H1 (cell line): ENCODE measurements around the gene DHRS7B. TPM values are rescaled to one million over a fixed set of nuclear protein-coding genes. Genes with fewer than 3 reads are reported as not detected.

Experiments used
- CTCF ChIA-PET: fragments of 300-600 bp; sonication (Branson Sonifier 250); formaldehyde crosslinking; loops from one replicate; lab custom pipeline; 2021; ENCODE audit not compliant: partially characterized antibody; lab: Charles Lee
- POLR2A ChIA-PET: fragments of 300-600 bp; sonication (Branson Sonifier 250); formaldehyde crosslinking; loops from one replicate; lab custom pipeline; 2021; ENCODE audit warnings: inconsistent platforms; ENCODE audit not compliant: partially characterized antibody; lab: Charles Lee
- DNase-seq, 2 experiments: peaks; one replicate each; pipeline versions ENCODE4 v3.0.0 to v3.0.0-alpha.2; 2010 to 2022; ENCODE audit warnings: low spot score in 2 of 2, low read depth in 1 of 2, mixed read lengths in 1 of 2
- FAIRE-seq: peaks from 2 replicates; lab custom pipeline; 2011; peaks lifted over from hg19 to GRCh38; lab: Jason Lieb, UNC
- H2AFZ ChIP-seq: 2 replicates; pipeline ENCODE4 v1.8.1; 2012; ENCODE audit warnings: low read length, inconsistent platforms
- H2AK5ac ChIP-seq: 2 replicates; pipeline ENCODE4 v1.6.1; 2013; ENCODE audit warnings: low read depth, low read length
- H2BK120ac ChIP-seq: replicated peaks from 2 replicates; pipeline ENCODE3; 2013; ENCODE audit warnings: low read depth, low read length, inconsistent platforms
- H2BK12ac ChIP-seq: 2 replicates; pipeline ENCODE4 v1.6.1; 2013; ENCODE audit warnings: low read depth, low read length
- H2BK15ac ChIP-seq: 2 replicates; pipeline ENCODE4 v1.6.1; 2013; ENCODE audit warnings: low read length
- H2BK20ac ChIP-seq: 2 replicates; pipeline ENCODE4 v1.6.1; 2013; ENCODE audit warnings: low read length
- H2BK5ac ChIP-seq: 2 replicates; pipeline ENCODE4 v1.6.1; 2013; ENCODE audit warnings: low read depth, low read length
- H3K14ac ChIP-seq: 2 replicates; pipeline ENCODE4 v1.6.1; 2013; ENCODE audit warnings: inconsistent platforms; ENCODE audit not compliant: insufficient read length
- H3K18ac ChIP-seq: 2 replicates; pipeline ENCODE4 v1.6.1; 2013; ENCODE audit warnings: low read length; ENCODE audit errors: extremely low read depth
- H3K23ac ChIP-seq: 2 replicates; pipeline ENCODE4 v1.6.1; 2013; ENCODE audit warnings: inconsistent platforms; ENCODE audit not compliant: insufficient read length
- H3K23me2 ChIP-seq: 2 replicates; pipeline ENCODE4 v1.6.1; 2013; ENCODE audit warnings: low read depth, low read length
- H3K27ac ChIP-seq: 2 replicates; pipeline ENCODE4 v1.6.1; 2011; ENCODE audit warnings: low read depth, low read length, inconsistent platforms
- H3K27me3 ChIP-seq, 4 experiments: replicated peaks in 1 of 4; 1 replicate in 1 of 4; 2 replicates in 3 of 4; pipeline versions ENCODE4 v1.6.1 to v1.8.1; 2011 to 2013; ENCODE audit warnings: low read length in 3 of 4, mild to moderate bottlenecking in 3 of 4, inconsistent platforms in 2 of 4, mixed read lengths in 2 of 4, moderate library complexity in 1 of 4; ENCODE audit not compliant: control insufficient read depth in 3 of 4, insufficient read depth in 3 of 4; ENCODE audit errors: extremely low read depth in 1 of 4
- H3K36me3 ChIP-seq, 4 experiments: 2 replicates each; pipeline versions ENCODE4 v1.6.1 to v1.8.1; 2011 to 2013; ENCODE audit warnings: mild to moderate bottlenecking in 4 of 4, low read length in 3 of 4, moderate library complexity in 2 of 4, control low read depth in 1 of 4, inconsistent platforms in 1 of 4; ENCODE audit not compliant: insufficient read depth in 4 of 4, control insufficient read depth in 2 of 4
- H3K4ac ChIP-seq: replicated peaks from 2 replicates; pipeline ENCODE3; 2013; ENCODE audit warnings: low read length, low read depth, mixed read lengths, inconsistent platforms; ENCODE audit not compliant: insufficient read length
- H3K4me1 ChIP-seq, 4 experiments: replicated peaks in 1 of 4; 1 replicate in 1 of 4; 2 replicates in 3 of 4; pipeline versions ENCODE4 v1.6.1 to v1.8.1; 2011 to 2013; ENCODE audit warnings: low read length in 3 of 4, inconsistent platforms in 2 of 4, mixed read lengths in 1 of 4; ENCODE audit not compliant: insufficient read depth in 4 of 4, control insufficient read depth in 3 of 4
- H3K4me2 ChIP-seq, 2 experiments: 2 replicates each; pipeline versions ENCODE4 v1.6.1 to v1.8.1; 2011 to 2013; ENCODE audit warnings: low read depth in 2 of 2, low read length in 2 of 2, control low read depth in 1 of 2, inconsistent platforms in 1 of 2, mild to moderate bottlenecking in 1 of 2; ENCODE audit not compliant: insufficient read depth in 1 of 2
- H3K4me3 ChIP-seq, 4 experiments: fragments of 200-600, 300-600 bp in 1 of 4; sonication (generic), shearing (Covaris generic), sonication (Bioruptor Twin) in 1 of 4; 2 replicates each; pipeline versions ENCODE4 v1.5.1 to v1.8.1; 2011 to 2016; ENCODE audit warnings: low read length in 4 of 4, low read depth in 3 of 4, control low read depth in 2 of 4, inconsistent platforms in 2 of 4, mild to moderate bottlenecking in 2 of 4, mixed read lengths in 1 of 4, moderate library complexity in 1 of 4; ENCODE audit not compliant: insufficient read depth in 2 of 4; ENCODE audit errors: extremely low read depth in 1 of 4
- H3K56ac ChIP-seq: replicated peaks from 2 replicates; pipeline ENCODE3; 2013; ENCODE audit warnings: low read depth, mild to moderate bottlenecking, mixed read lengths, low read length, inconsistent platforms; ENCODE audit not compliant: insufficient read length
- H3K79me1 ChIP-seq: 2 replicates; pipeline ENCODE4 v1.6.1; 2013; ENCODE audit warnings: low read depth, low read length, control low read depth
- H3K79me2 ChIP-seq, 2 experiments: 2 replicates each; pipeline versions ENCODE4 v1.6.1 to v1.8.1; 2012 to 2013; ENCODE audit warnings: low read length in 2 of 2, mild to moderate bottlenecking in 2 of 2, inconsistent platforms in 1 of 2; ENCODE audit not compliant: insufficient read depth in 2 of 2, control insufficient read depth in 1 of 2
- H3K9ac ChIP-seq, 4 experiments: replicated peaks in 1 of 4; 1 replicate in 1 of 4; 2 replicates in 3 of 4; pipeline versions ENCODE4 v1.6.1 to v1.8.1; 2011 to 2013; ENCODE audit warnings: low read depth in 3 of 4, low read length in 3 of 4, control low read depth in 2 of 4, mild to moderate bottlenecking in 2 of 4, moderate library complexity in 2 of 4, inconsistent platforms in 1 of 4; ENCODE audit errors: extremely low read depth in 1 of 4
- H3K9me3 ChIP-seq, 2 experiments: 2 replicates each; pipeline versions ENCODE4 v1.6.1 to v1.8.1; 2012 to 2013; ENCODE audit warnings: mild to moderate bottlenecking in 2 of 2, moderate library complexity in 2 of 2, control low read depth in 1 of 2, inconsistent platforms in 1 of 2, low read depth in 1 of 2, low read length in 1 of 2, mixed read lengths in 1 of 2; ENCODE audit not compliant: insufficient read depth in 2 of 2
- H4K20me1 ChIP-seq, 2 experiments: replicated peaks in 1 of 2; 2 replicates each; pipeline versions ENCODE3 to v1.8.1; 2011 to 2013; ENCODE audit warnings: inconsistent platforms in 2 of 2, low read length in 2 of 2, mild to moderate bottlenecking in 1 of 2; ENCODE audit not compliant: insufficient read depth in 2 of 2, control insufficient read depth in 1 of 2
- H4K5ac ChIP-seq: 2 replicates; pipeline ENCODE4 v1.6.1; 2013; ENCODE audit warnings: low read length, low read depth, mixed read lengths, inconsistent platforms; ENCODE audit not compliant: insufficient read length
- H4K8ac ChIP-seq: 2 replicates; pipeline ENCODE4 v1.8.0; 2013; ENCODE audit warnings: mild to moderate bottlenecking, moderate library complexity, low read length, inconsistent platforms; ENCODE audit not compliant: insufficient read depth; ENCODE audit errors: extremely low read depth
- H4K91ac ChIP-seq: replicated peaks from 2 replicates; pipeline ENCODE3; 2013; ENCODE audit warnings: low read length, mixed read lengths, inconsistent platforms; ENCODE audit not compliant: insufficient read length
- CBX8 ChIP-seq: fragments of 300-800, 300-1000 bp; sonication (generic); IDR thresholded peaks from 2 replicates; pipeline ENCODE4 v1.7.1; 2016; ENCODE audit warnings: low read depth, low read length, borderline replicate concordance
- CHD1 ChIP-seq: IDR thresholded peaks from 2 replicates; pipeline ENCODE4 v1.6.1; 2012; ENCODE audit warnings: low read depth, low read length, improper control_type of control experiment
- EZH2 ChIP-seq: fragments of 200-600 bp; sonication (generic); IDR thresholded peaks from 2 replicates; pipeline ENCODE4 v1.7.1; 2012; ENCODE audit warnings: low read depth, mild to moderate bottlenecking, moderate library complexity, low read length, inconsistent platforms; ENCODE audit not compliant: severe bottlenecking
- KDM4A ChIP-seq: IDR thresholded peaks from one replicate; pipeline ENCODE4 v1.7.1; 2012; ENCODE audit warnings: low read depth, mild to moderate bottlenecking, moderate library complexity, low read length, inconsistent platforms; ENCODE audit not compliant: severe bottlenecking
- KDM5A ChIP-seq: fragments of 200-600 bp; IDR thresholded peaks from 2 replicates; pipeline ENCODE4 v1.7.1; 2012; ENCODE audit warnings: mild to moderate bottlenecking, low read length, inconsistent platforms, mixed read lengths
- RBBP5 ChIP-seq: IDR thresholded peaks from 2 replicates; pipeline ENCODE4 v1.7.1; 2012; ENCODE audit warnings: low read depth, mild to moderate bottlenecking, inconsistent platforms, low read length, moderate library complexity, borderline replicate concordance
- SIRT6 ChIP-seq: IDR thresholded peaks from one replicate; pipeline ENCODE4 v1.7.1; 2012; ENCODE audit warnings: low read length, inconsistent platforms
- SIX5 ChIP-seq: IDR thresholded peaks from 2 replicates; pipeline ENCODE4 v1.6.1; 2011; ENCODE audit warnings: mild to moderate bottlenecking, low read depth, low read length
- SRF ChIP-seq: IDR thresholded peaks from 2 replicates; pipeline ENCODE4 v1.6.1; 2011; ENCODE audit warnings: mild to moderate bottlenecking, low read depth, low read length, moderate library complexity
- SUZ12 ChIP-seq: fragments of 200-600 bp; sonication (generic); IDR thresholded peaks from 2 replicates; pipeline ENCODE4 v1.6.1; 2012; ENCODE audit warnings: mild to moderate bottlenecking, inconsistent platforms, low read length, moderate library complexity, mixed read lengths
- TEAD4 ChIP-seq: IDR thresholded peaks from 2 replicates; pipeline ENCODE4 v1.6.1; 2012; ENCODE audit warnings: low read depth, low read length, inconsistent platforms, mixed read lengths
- WGBS, 2 experiments: shearing (Covaris generic) in 1 of 2; methylation state at CpG; one replicate each; pipeline versions ENCODE4 v1.1.6 to v1.1.7; 2013 to 2015; ENCODE audit warnings: low lambda C conversion rate in 2 of 2, mixed read lengths in 2 of 2, inconsistent platforms in 1 of 2, low coverage in 1 of 2, missing lambda C conversion rate in 1 of 2; ENCODE audit not compliant: insufficient replicate concordance in 2 of 2, insufficient coverage in 1 of 2, insufficient read length in 1 of 2; ENCODE audit errors: extremely low coverage in 1 of 2, missing lambda C conversion rate in 1 of 2; 5-methylcytosine and 5-hydroxymethylcytosine counted together
- polyA plus RNA-seq, 7 experiments: library from polyadenylated mRNA; depleted of rRNA in 3 of 7; stranded (reverse) in 5 of 7; unstranded in 2 of 7; fragments of >200 nt in 5 of 7; fragments of 200-250 nt in 2 of 7; gene quantifications; 1 replicate in 5 of 7; 2 replicates in 1 of 7; 4 replicates in 1 of 7; pipeline versions ENCODE4 v1.2.1 to v1.2.3, GENCODE V29; 2011 to 2013; ENCODE audit warnings: missing spikeins in 2 of 7, mixed read lengths in 2 of 7
- total RNA-seq: library from RNA; stranded (reverse); fragmentation: NEBNext Ultra II Directional; extraction: Animal tissue kit (Norgen Biotek cat#: 25700); gene quantifications from 2 replicates; pipeline ENCODE4 v1.2.1, GENCODE V29; 2021
- TF ChIP-seq, protein P1 (sequence below): IDR thresholded peaks from 2 replicates; pipeline ENCODE4 v1.6.1; 2011; ENCODE audit warnings: low read length, improper control_type of control experiment

The DHRS7B gene
- total and polyA plus RNA-seq, 2 of the 8 experiments (the other 6 are each of a cell fraction or from before 2014, with no cell fraction given), result 11.0 to 27.9 TPM

DNA sequence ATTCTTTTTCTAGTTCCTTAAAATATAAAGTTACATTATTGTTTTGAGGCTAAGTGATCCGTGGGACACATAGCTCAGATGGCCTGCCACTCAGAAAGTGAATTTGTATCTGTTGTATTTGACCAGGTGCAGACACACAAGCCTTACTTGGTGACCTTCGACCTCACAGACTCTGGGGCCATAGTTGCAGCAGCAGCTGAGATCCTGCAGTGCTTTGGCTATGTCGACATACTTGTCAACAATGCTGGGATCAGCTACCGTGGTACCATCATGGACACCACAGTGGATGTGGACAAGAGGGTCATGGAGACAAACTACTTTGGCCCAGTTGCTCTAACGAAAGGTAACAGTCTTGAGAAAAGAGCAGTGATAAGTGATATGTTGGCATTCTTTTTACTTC, 56.7 kb downstream of the DHRS7B start:
- Histone ChIP-seq H3K23ac (no peak overlapping the region), H2AK5ac (no peak overlapping the region), H2BK20ac (no peak overlapping the region), H3K4me3 (no peak overlapping the region), H2BK15ac (no peak overlapping the region), H4K91ac (no peak overlapping the region), H3K79me2 (no peaks in the 10 kb centered on the region), H3K14ac (no peak overlapping the region), H3K4me2 (no peak overlapping the region), H3K4me1 (no peaks in the 10 kb centered on the region), H4K5ac (no peak overlapping the region), H2BK5ac (no peak overlapping the region), H3K36me3 (no peaks in the 10 kb centered on the region; a peak in 2 of 8 replicates), H2BK12ac (no peak overlapping the region), H2AFZ (no peak overlapping the region), H4K20me1 (no peaks in the 10 kb centered on the region), H3K27ac (no peak overlapping the region), H3K27me3 (no peaks in the 10 kb centered on the region), H3K4ac (no peak overlapping the region), H3K79me1 (no peaks in the 10 kb centered on the region), H3K18ac (no peak overlapping the region), H3K9ac (no peak overlapping the region), H2BK120ac (no peak overlapping the region), H3K23me2 (no peaks in the 10 kb centered on the region), H3K9me3 (no peaks in the 10 kb centered on the region), H3K56ac (no peak overlapping the region), H4K8ac (no peak overlapping the region)
- CTCF ChIA-PET, result interaction anchor here (0.9 to 1.2 kb wide), 2 partner anchors 11 to 12 kb away, joined by 3 read pairs; no protein-coding TSS in a partner anchor
- FAIRE-seq (no peak), DNase-seq (no peak)
- 88% methylated on average over 5 of the region's 5 CpGs; no CpG with 5 or more reads in 1 of the 2 experiments for WGBS, 2 experiments
- POLR2A ChIA-PET, result interaction anchor here (1.1 kb wide), 1 partner anchor 44 kb away, joined by 3 read pairs; no protein-coding TSS in a partner anchor
- TF ChIP-seq RBBP5, result no peak
- no peak for TF ChIP-seq SIX5
- TF ChIP-seq KDM4A, result no peak
- TF ChIP-seq CHD1, result no peak
- TF ChIP-seq SUZ12, result no peak
- TF ChIP-seq SIRT6, result no peak
- TF ChIP-seq KDM5A, result no peak
- TF ChIP-seq EZH2, result no peak
- TF ChIP-seq CBX8, result no peak
- TF ChIP-seq, protein P1, sequence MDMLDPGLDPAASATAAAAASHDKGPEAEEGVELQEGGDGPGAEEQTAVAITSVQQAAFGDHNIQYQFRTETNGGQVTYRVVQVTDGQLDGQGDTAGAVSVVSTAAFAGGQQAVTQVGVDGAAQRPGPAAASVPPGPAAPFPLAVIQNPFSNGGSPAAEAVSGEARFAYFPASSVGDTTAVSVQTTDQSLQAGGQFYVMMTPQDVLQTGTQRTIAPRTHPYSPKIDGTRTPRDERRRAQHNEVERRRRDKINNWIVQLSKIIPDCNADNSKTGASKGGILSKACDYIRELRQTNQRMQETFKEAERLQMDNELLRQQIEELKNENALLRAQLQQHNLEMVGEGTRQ, result no peak
- TF ChIP-seq SRF, result no peak
- no peak for TF ChIP-seq TEAD4
